A673 (cell line): Measurements from ENCODE around the gene CYTH1. TPM values are rescaled to one million over a fixed set of nuclear protein-coding genes. Genes with fewer than 3 reads are reported as not detected.

Experiments
- BruUV-seq: library from RNA; stranded (reverse); fragments of 400-500 nt; replicated peaks from 2 replicates; lab custom pipeline; 2021; lab: Mats Ljungman, UMichigan
- CTCF ChIA-PET: fragments of 300-600 bp; sonication (Branson Sonifier 250); formaldehyde crosslinking; loops from one replicate; lab custom pipeline; 2022; ENCODE audit warnings: antibody characterized with exemption; lab: Charles Lee
- POLR2A ChIA-PET: fragments of 300-600 bp; sonication (Branson Sonifier 250); formaldehyde crosslinking; loops from one replicate; lab custom pipeline; 2022; ENCODE audit warnings: antibody characterized with exemption; ENCODE audit not compliant: low non-redundant PET; lab: Charles Lee
- DNase-seq: peaks from one replicate; pipeline ENCODE4 v3.0.0-alpha.2; 2015; ENCODE audit warnings: low spot score
- H3K27ac ChIP-seq: fragments of 200-600 bp; sonication (generic); 2 replicates; pipeline ENCODE4 v1.5.1; 2016; ENCODE audit warnings: mixed run types, low read depth, mild to moderate bottlenecking, mixed read lengths, antibody characterized with exemption, low read length; ENCODE audit not compliant: poor library complexity, severe bottlenecking
- H3K27me3 ChIP-seq: fragments of 200-600 bp; sonication (generic); replicated peaks from 2 replicates; pipeline ENCODE4 v1.6.1; 2017; ENCODE audit warnings: mixed run types, low read depth, mild to moderate bottlenecking, mixed read lengths, antibody characterized with exemption, low read length; ENCODE audit not compliant: insufficient read depth, poor library complexity
- H3K36me3 ChIP-seq: fragments of 200-600 bp; sonication (generic); 2 replicates; pipeline ENCODE4 v1.6.1; 2016; ENCODE audit warnings: mixed run types, mild to moderate bottlenecking, mixed read lengths, antibody characterized with exemption, low read length; ENCODE audit not compliant: insufficient read depth, poor library complexity, severe bottlenecking
- H3K4me1 ChIP-seq: fragments of 200-600 bp; sonication (generic); 2 replicates; pipeline ENCODE4 v1.6.1; 2017; ENCODE audit warnings: mixed run types, mild to moderate bottlenecking, mixed read lengths, antibody characterized with exemption, low read length; ENCODE audit not compliant: insufficient read depth, poor library complexity, severe bottlenecking
- H3K4me3 ChIP-seq: fragments of 200-600 bp; sonication (generic); 2 replicates; pipeline ENCODE4 v1.5.1; 2016; ENCODE audit warnings: low read depth, mixed run types, mild to moderate bottlenecking, mixed read lengths, low read length; ENCODE audit not compliant: poor library complexity, severe bottlenecking
- H3K9me3 ChIP-seq: fragments of 200-600 bp; sonication (generic); 2 replicates; pipeline ENCODE4 v1.6.1; 2016; ENCODE audit warnings: mixed run types, low read depth, mild to moderate bottlenecking, mixed read lengths, antibody characterized with exemption, low read length; ENCODE audit not compliant: poor library complexity, severe bottlenecking
- EZH2 ChIP-seq: fragments of 200-600 bp; sonication (generic); IDR thresholded peaks from 2 replicates; pipeline ENCODE4 v1.6.1; 2017; ENCODE audit warnings: borderline replicate concordance, low read depth, mild to moderate bottlenecking, mixed read lengths, antibody characterized with exemption, low read length; ENCODE audit not compliant: poor library complexity, severe bottlenecking
- intact Hi-C: fragments of 100-400 bp; cut with micrococcal nuclease; formaldehyde crosslinking; loops from one replicate; pipeline ENCODE4 v1.10.0; 2022; ENCODE audit not compliant: unreplicated experiment
- total RNA-seq: library from RNA; stranded (reverse); gene quantifications from 2 replicates; pipeline ENCODE4 v1.2.3, GENCODE V29; 2021
- TF ChIP-seq, protein P1 (sequence below): fragments of 300-800, 200-600 bp; sonication (generic); conservative IDR thresholded peaks from 2 replicates; pipeline ENCODE4 v1.5.1; 2017; ENCODE audit warnings: low read depth, mild to moderate bottlenecking, antibody characterized with exemption, low read length, moderate library complexity, mixed read lengths

CYTH1 gene
- total RNA-seq, 1 experiment from 2014 or later, result 17.9 TPM

DNA sequence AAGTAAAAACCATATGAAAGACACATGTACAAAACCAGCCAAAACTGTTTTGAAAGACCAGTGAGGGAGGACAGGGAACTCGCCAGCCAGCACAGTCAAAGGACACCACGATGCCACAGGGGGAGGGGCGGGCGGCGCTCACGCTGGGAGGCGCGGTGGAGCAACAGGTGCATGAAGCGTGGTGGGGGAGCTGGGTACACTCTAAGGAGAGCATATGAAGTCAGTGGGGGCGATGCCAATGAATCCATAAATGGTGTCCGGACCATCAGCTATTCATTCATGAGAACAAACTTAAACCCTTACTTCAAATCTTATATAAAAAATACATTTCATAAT, 103.9 kb downstream of the CYTH1 start:
- Histone ChIP-seq H3K36me3 (peaks cover 10% of the 10 kb centered on the region), H3K4me3 (no peak overlapping the region), H3K9me3 (no peaks in the 10 kb centered on the region), H3K4me1 (no peaks in the 10 kb centered on the region), H3K27me3 (no peaks in the 10 kb centered on the region), H3K27ac (no peak overlapping the region)
- no peak for TF ChIP-seq EZH2
- TF ChIP-seq, protein P1, sequence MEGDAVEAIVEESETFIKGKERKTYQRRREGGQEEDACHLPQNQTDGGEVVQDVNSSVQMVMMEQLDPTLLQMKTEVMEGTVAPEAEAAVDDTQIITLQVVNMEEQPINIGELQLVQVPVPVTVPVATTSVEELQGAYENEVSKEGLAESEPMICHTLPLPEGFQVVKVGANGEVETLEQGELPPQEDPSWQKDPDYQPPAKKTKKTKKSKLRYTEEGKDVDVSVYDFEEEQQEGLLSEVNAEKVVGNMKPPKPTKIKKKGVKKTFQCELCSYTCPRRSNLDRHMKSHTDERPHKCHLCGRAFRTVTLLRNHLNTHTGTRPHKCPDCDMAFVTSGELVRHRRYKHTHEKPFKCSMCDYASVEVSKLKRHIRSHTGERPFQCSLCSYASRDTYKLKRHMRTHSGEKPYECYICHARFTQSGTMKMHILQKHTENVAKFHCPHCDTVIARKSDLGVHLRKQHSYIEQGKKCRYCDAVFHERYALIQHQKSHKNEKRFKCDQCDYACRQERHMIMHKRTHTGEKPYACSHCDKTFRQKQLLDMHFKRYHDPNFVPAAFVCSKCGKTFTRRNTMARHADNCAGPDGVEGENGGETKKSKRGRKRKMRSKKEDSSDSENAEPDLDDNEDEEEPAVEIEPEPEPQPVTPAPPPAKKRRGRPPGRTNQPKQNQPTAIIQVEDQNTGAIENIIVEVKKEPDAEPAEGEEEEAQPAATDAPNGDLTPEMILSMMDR, result no peak
- no TSS peak for BruUV-seq
- intact Hi-C loops, result no loop called here
- no peak for DNase-seq
- CTCF ChIA-PET, result no interaction called here
- POLR2A ChIA-PET, result no interaction called here

DNA sequence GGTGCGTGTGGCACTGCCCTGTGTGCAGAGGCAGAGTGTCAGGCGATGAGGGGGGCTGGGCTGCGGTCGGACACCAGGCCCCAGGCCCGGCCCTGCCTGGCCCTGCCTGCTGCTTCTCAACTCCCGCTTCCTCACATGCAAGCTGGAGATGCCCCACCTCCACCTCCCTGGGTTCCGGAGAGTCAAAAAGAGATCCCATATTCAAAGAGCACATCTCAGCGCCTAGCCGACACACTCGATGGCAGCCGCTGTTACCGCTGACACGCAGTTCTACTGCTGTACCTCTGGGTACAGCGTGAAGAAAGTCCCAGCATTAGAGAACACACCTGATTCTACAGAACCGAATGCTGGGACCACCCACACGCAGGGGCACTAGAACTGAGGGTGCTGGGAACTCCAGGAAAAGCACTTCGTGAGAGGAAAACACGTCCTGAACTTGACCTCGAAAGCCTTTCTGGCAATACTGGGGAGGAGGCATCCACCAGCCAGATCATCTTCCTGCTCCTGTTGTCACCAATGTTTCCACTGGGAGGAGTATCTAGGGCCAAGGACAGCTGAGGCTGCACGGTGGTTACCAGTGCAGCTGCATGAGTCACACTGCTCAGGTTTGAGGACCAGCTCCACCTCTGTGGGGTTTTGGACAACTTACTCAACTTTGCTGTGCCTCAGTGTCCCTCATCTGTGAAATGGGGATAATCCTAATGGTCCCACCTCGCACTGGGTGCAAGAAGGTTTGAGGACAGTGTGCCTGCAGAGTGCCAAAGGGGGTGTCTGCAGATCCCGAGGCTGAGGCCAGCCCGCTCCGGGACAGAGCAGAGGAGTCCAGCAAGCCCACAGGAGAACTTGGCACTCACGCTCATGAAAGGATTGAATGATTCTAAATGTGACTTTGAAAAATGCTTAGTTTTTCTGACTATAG, 104.5 kb downstream of the CYTH1 start:
- POLR2A ChIA-PET, result no interaction called here
- TF ChIP-seq, protein P1, result no peak
- TF ChIP-seq EZH2, result no peak
- DNase-seq, result no peak
- Histone ChIP-seq H3K27ac (no peak overlapping the region), H3K4me3 (no peak overlapping the region), H3K27me3 (no peaks in the 10 kb centered on the region), H3K9me3 (no peaks in the 10 kb centered on the region), H3K4me1 (no peaks in the 10 kb centered on the region), H3K36me3 (peaks cover 10% of the 10 kb centered on the region)
- CTCF ChIA-PET, result interaction anchor here (0.7 to 0.8 kb wide), 2 partner anchors 12 to 61 kb away, joined by 3 read pairs; no protein-coding TSS in a partner anchor
- BruUV-seq, result no TSS peak
- intact Hi-C loops, result no loop called here

DNA sequence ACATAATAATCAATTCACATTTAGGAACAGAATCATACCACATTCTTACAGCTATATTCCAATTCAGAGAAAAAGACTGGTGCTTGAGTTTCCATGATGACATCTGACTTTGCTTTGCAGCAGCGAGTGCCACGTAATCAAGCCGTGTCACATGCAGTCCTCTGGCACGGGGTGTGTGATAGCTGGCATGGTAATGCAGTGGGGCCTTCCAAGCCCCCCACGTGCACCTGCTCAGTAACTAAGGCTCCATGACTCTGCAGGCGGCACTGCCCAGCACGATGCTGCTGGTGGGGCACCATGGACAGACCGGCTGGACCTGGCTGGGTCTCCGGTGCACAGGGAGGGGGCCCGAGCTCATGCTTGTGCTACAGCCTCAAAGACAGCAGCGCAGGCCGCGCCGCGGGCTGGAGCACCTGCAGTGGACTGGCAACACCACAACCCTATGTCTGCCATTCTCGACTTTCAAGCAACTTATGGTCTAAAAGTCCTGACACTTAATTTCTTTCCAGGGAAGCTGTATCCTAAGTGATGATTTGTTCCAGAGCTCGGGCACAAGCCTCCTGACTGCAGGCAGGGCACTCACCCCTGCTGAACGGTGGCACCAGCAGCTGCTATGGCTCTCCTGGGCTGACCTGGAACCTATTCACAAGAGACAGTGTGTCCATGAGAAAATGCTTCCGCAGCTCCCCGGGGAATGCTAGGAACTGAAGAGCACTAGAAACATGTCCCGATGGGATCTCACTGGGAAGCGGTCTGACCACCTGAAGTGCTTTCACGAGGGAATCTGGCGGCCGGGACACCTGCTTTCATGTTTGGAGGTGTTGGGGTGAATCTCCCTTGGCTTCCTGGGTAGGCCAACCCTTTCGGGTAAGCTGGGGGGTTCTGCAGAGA, 105.4 kb downstream of the CYTH1 start:
- Histone ChIP-seq H3K4me3 (no peak overlapping the region), H3K27me3 (no peaks in the 10 kb centered on the region), H3K4me1 (no peaks in the 10 kb centered on the region), H3K9me3 (no peaks in the 10 kb centered on the region), H3K27ac (no peak overlapping the region), H3K36me3 (peaks cover 10% of the 10 kb centered on the region)
- TF ChIP-seq, protein P1, result no peak
- no peak for TF ChIP-seq EZH2
- ChIA-PET POLR2A (no interaction called here), CTCF (interaction anchor here (0.7 to 0.8 kb wide), 2 partner anchors 11 to 62 kb away, joined by 3 read pairs; no protein-coding TSS in a partner anchor)
- BruUV-seq, result no TSS peak
- DNase-seq, result no peak
- intact Hi-C loops, result no loop called here
